Natural killer cell (primary cell): ENCODE data around the gene PAFAH1B1. TPM values are rescaled to one million over a fixed set of nuclear protein-coding genes. Genes with fewer than 3 reads are reported as not detected.

Experiments used
- ATAC-seq, 3 donors: fragments of 150-1000 bp in 2 of 3; fragments of 200-7000 bp in 1 of 3; cut with Tn5 transposase; 1 replicate in 1 of 3; 2 replicates in 2 of 3; pipeline ENCODE4 v1.10.0; 2021; ENCODE audit warnings: mild to moderate bottlenecking in 2 of 3, moderate library complexity in 2 of 3
- DNase-seq, 2 donors: peaks; one replicate each; pipeline versions ENCODE4 v3.0.0 to v3.0.0-alpha.2; 2013 to 2021; ENCODE audit warnings: mixed read lengths in 1 of 2
- H3K27ac ChIP-seq: one replicate; pipeline ENCODE4 v1.5.1; 2013; ENCODE audit warnings: mild to moderate bottlenecking, low read length
- H3K27me3 ChIP-seq: one replicate; pipeline ENCODE4 v1.6.1; 2013; ENCODE audit warnings: low read length; ENCODE audit not compliant: control insufficient read depth, insufficient read depth
- H3K36me3 ChIP-seq: one replicate; pipeline ENCODE4 v1.6.1; 2013; ENCODE audit warnings: low read length; ENCODE audit not compliant: control insufficient read depth, insufficient read depth
- H3K4me1 ChIP-seq: one replicate; pipeline ENCODE4 v1.6.1; 2013; ENCODE audit warnings: low read length; ENCODE audit not compliant: control insufficient read depth, insufficient read depth
- H3K4me3 ChIP-seq: one replicate; pipeline ENCODE4 v1.5.1; 2013; ENCODE audit warnings: low read length
- H3K9me3 ChIP-seq: one replicate; pipeline ENCODE4 v1.6.1; 2013; ENCODE audit warnings: low read length; ENCODE audit not compliant: control insufficient read depth, insufficient read depth
- H3K27ac Mint-ChIP-seq, 2 donors: one replicate each; pipeline ENCODE4 v1.8.0; 2022; ENCODE audit warnings: mild to moderate bottlenecking in 2 of 2, mixed read lengths in 2 of 2, moderate library complexity in 1 of 2
- H3K27me3 Mint-ChIP-seq, 2 donors: one replicate each; pipeline ENCODE4 v1.8.0; 2022; ENCODE audit warnings: low read depth in 2 of 2, mixed read lengths in 2 of 2
- H3K36me3 Mint-ChIP-seq: one replicate; pipeline ENCODE4 v1.8.0; 2022; ENCODE audit warnings: mixed read lengths
- H3K4me1 Mint-ChIP-seq, 2 donors: one replicate each; pipeline ENCODE4 v1.8.0; 2022; ENCODE audit warnings: mixed read lengths in 2 of 2
- H3K4me3 Mint-ChIP-seq: one replicate; pipeline ENCODE4 v1.8.0; 2022; ENCODE audit warnings: mild to moderate bottlenecking, moderate library complexity, mixed read lengths
- H3K9me3 Mint-ChIP-seq, 2 donors: one replicate each; pipeline ENCODE4 v1.8.0; 2022; ENCODE audit warnings: mixed read lengths in 2 of 2
- WGBS: methylation state at CpG from one replicate; pipeline ENCODE4 v1.1.7; 2013; ENCODE audit warnings: missing lambda C conversion rate; ENCODE audit not compliant: insufficient coverage; 5-methylcytosine and 5-hydroxymethylcytosine counted together
- intact Hi-C: fragments of 100-400 bp; cut with micrococcal nuclease; formaldehyde crosslinking; loops from one replicate; pipeline ENCODE4 v1.14.2; 2022
- total RNA-seq, 4 donors: library from RNA; stranded (reverse); fragments of 120-200 nt in 1 of 4; gene quantifications; one replicate each; pipeline versions ENCODE4 v1.2.3 to v1.2.4, GENCODE V29; 2013 to 2022
- TF ChIP-seq, protein P1 (sequence below): fragments of 200-600 bp; IDR thresholded peaks from one replicate; pipeline ENCODE4 v1.8.0; 2022; ENCODE audit warnings: antibody characterized with exemption

PAFAH1B1 gene
- total RNA-seq, 3 donors from 2014 or later (not counting 1 experiment from before 2014, with no cell fraction given), result 138 to 176 (median 165) TPM

DNA sequence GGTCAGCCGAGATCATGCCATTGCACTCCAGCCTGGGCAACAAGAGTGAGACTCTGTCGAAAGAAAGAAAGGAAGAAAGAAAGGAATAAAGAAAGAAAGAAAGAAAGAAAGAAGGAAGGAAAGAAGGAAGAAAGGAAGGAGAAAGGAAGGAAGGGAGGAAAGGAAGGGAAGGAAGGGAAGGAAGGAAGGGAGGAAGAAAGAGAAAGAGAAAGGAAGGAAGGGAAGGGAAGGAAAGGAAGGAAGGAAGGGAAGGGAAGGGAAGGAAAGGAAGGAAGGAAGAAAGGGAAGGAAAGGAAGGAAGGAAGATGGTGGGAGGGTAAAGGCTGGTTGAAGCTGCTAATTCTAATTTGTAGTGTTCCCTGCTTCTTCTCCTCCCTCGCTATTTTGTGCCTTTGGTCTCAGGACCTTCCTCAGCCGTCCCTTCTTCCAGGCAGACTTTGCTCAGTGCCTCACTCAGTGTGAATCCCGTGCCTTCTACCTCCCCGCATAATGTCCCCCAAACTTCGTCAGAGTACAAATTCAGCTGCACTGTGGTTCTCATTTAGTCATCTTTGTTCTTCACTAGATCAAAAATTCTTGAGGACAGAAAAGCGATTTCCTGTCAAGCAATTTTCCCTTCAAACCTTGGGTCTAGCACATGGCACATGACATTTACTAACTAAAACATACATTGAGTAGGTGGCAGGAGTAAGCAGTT is 31.1 kb upstream of the PAFAH1B1 start:
- Histone ChIP-seq H3K9me3 (no peaks in the 10 kb centered on the region), H3K27me3 (no peaks in the 10 kb centered on the region), H3K27ac (no peak overlapping the region), H3K4me1 (no peaks in the 10 kb centered on the region), H3K4me3 (no peak overlapping the region), H3K36me3 (no peaks in the 10 kb centered on the region)
- no peak overlapping the region for H3K27ac Mint-ChIP-seq
- 83% methylated on average over 8 of the region's 8 CpGs for WGBS
- no peaks in the 10 kb centered on the region for H3K36me3 Mint-ChIP-seq
- ATAC-seq, result no peak
- H3K9me3 Mint-ChIP-seq, result no peaks in the 10 kb centered on the region
- no peak overlapping the region for H3K4me3 Mint-ChIP-seq
- peaks cover 5 to 7% of the 10 kb centered on the region in 2 donors for H3K4me1 Mint-ChIP-seq
- intact Hi-C loops, result no loop called here
- H3K27me3 Mint-ChIP-seq, result peaks cover 6 to 8% of the 10 kb centered on the region in 2 donors
- peak in 1 of 2 donors; percentile 24 for DNase-seq
- TF ChIP-seq, protein P1, sequence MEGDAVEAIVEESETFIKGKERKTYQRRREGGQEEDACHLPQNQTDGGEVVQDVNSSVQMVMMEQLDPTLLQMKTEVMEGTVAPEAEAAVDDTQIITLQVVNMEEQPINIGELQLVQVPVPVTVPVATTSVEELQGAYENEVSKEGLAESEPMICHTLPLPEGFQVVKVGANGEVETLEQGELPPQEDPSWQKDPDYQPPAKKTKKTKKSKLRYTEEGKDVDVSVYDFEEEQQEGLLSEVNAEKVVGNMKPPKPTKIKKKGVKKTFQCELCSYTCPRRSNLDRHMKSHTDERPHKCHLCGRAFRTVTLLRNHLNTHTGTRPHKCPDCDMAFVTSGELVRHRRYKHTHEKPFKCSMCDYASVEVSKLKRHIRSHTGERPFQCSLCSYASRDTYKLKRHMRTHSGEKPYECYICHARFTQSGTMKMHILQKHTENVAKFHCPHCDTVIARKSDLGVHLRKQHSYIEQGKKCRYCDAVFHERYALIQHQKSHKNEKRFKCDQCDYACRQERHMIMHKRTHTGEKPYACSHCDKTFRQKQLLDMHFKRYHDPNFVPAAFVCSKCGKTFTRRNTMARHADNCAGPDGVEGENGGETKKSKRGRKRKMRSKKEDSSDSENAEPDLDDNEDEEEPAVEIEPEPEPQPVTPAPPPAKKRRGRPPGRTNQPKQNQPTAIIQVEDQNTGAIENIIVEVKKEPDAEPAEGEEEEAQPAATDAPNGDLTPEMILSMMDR, result no peak

DNA sequence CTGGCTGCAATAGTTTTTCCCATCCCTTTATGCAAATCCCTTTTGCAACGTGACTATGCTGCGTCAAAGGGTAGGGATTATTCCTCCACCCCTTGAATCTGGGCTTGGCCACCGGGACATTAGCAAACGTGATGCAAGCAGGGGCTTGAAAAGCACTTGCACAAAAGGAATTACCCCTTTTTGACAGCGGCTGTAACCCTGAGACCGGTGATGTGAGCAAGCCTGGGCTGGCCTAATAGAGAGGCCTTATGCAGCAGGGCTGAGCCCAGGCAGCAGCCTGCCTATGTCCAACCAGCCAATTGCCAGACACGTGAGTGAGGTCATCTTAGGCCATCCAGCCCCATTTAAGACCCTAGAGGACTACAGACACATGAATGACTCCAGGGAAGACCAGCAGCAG is 30.4 kb upstream of the PAFAH1B1 start:
- Mint-ChIP-seq H3K9me3 (no peaks in the 10 kb centered on the region), H3K27me3 (peaks cover 5 to 8% of the 10 kb centered on the region in 2 donors), H3K4me3 (peak overlapping the region; percentile 45), H3K36me3 (no peaks in the 10 kb centered on the region), H3K27ac (no peak overlapping the region), H3K4me1 (peaks cover 3% of the 10 kb centered on the region in 2 donors)
- H3K4me1 ChIP-seq, result no peaks in the 10 kb centered on the region
- ATAC-seq, result no peak
- WGBS, result 87% methylated on average over 7 of the region's 7 CpGs
- no peaks in the 10 kb centered on the region for H3K27me3 ChIP-seq
- intact Hi-C loops, result no loop called here
- H3K27ac ChIP-seq, result no peak overlapping the region
- DNase-seq, result no peak
- TF ChIP-seq, protein P1, result no peak
- H3K9me3 ChIP-seq, result no peaks in the 10 kb centered on the region
- H3K4me3 ChIP-seq, result no peak overlapping the region
- H3K36me3 ChIP-seq, result no peaks in the 10 kb centered on the region

DNA sequence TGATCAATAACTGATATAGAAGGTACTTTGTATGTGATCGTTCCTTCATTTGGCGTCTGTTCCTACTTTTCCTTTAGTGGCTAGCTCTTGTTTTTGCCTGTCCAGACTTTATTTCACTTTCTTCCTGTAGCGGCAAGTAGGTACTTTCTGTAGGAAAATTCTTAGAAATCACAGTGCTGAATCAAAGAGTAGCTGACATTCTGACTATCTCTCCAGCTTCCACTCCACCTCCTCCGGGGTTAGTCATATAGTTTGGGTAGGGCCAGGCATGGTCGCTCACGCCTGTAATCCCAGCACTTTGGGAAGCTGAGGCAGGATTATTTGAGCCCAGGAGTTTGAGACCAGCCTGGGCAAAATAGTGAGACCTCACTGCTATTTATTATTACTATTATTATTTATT is 29.9 kb upstream of the PAFAH1B1 start:
- Histone ChIP-seq H3K27ac (no peak overlapping the region), H3K36me3 (no peaks in the 10 kb centered on the region), H3K9me3 (no peaks in the 10 kb centered on the region), H3K27me3 (no peaks in the 10 kb centered on the region), H3K4me1 (no peaks in the 10 kb centered on the region), H3K4me3 (no peak overlapping the region)
- Mint-ChIP-seq H3K27ac (no peak overlapping the region), H3K4me3 (no peak overlapping the region), H3K9me3 (no peaks in the 10 kb centered on the region), H3K36me3 (no peaks in the 10 kb centered on the region), H3K27me3 (peaks cover 3 to 8% of the 10 kb centered on the region in 2 donors), H3K4me1 (no peaks in the 10 kb centered on the region)
- intact Hi-C loops, result no loop called here
- no peak for ATAC-seq
- 90% methylated on average over 5 of the region's 6 CpGs for WGBS
- no peak for DNase-seq
- TF ChIP-seq, protein P1, result no peak

DNA sequence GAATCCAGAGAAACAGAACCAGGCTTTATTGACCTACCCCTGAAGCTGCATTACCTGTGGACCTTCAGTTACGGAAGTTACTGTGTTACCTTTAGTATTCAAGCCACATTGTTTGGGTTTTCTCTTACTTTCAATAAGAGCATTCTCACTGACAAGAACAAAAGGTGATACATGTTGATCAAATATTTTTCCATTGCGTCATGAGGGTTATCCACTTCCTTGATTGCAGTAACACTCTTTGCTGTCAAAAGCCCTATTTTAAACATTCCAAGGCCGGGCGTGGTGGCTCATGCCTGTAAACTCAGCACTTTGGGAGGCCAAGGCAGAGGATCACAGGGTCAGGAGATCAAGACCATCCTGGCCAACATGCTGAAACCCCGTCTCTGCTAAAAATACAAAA is 28.6 kb upstream of the PAFAH1B1 start:
- Histone ChIP-seq H3K27ac (no peak overlapping the region), H3K27me3 (no peaks in the 10 kb centered on the region), H3K9me3 (no peaks in the 10 kb centered on the region), H3K4me3 (no peak overlapping the region), H3K36me3 (no peaks in the 10 kb centered on the region), H3K4me1 (no peaks in the 10 kb centered on the region)
- no peak for DNase-seq
- ATAC-seq, result no peak
- peaks cover 5 to 8% of the 10 kb centered on the region in 2 donors for H3K27me3 Mint-ChIP-seq
- no peaks in the 10 kb centered on the region for H3K4me1 Mint-ChIP-seq
- intact Hi-C loops, result no loop called here
- H3K4me3 Mint-ChIP-seq, result no peak overlapping the region
- WGBS, result 95% methylated on average over 5 of the region's 5 CpGs
- H3K27ac Mint-ChIP-seq, result no peak overlapping the region
- TF ChIP-seq, protein P1, result no peak
- H3K9me3 Mint-ChIP-seq, result no peaks in the 10 kb centered on the region
- no peaks in the 10 kb centered on the region for H3K36me3 Mint-ChIP-seq
